ENCODE measurements around the gene ALDH16A1.
"Not testable (repeated sequence)": the region's sequence is repeated elsewhere in the genome, so short reads cannot be mapped to it uniquely, and the experiment has no call there.

The ALDH16A1 gene

DNA sequence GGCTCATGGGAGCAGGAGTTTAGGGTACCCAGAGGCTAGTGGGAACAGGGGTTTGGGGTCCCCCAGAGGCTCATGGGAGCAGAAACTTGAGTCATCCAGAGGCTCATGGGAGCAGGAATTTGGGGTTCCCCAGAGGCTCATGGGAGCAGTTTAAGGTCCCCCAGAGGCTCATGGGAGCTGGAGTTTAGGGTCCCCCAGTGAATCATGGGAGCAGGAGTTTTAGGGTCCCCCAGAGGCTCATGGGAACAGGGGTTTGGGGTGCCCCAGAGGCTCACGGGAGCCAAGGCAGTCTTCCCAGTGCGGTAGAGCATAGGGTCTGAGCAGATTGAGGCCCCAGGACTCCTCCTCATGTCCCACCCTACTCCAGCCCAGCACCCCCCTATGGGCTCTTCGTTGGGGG lies 12.3 kb downstream of the ALDH16A1 start:
- no peak for DNase-seq (ENCODE audit: low read depth)

DNA sequence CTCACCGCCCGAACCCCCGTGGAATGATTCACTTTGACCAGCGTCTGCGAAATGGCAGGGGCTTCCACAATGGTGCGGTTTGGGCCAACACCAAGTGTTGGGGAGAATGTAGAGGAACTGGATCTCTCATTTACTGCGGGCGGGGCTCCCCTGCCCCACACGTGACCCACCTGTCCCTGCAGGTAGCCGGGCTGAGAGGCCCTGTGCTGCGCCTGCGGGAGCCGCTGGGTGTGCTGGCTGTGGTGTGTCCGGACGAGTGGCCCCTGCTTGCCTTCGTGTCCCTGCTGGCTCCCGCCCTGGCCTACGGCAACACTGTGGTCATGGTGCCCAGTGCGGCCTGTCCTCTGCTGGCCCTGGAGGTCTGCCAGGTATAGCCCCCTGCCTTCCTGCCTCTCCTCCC lies 15.2 kb downstream of the ALDH16A1 start:
- DNase-seq (ENCODE audit: low read depth), result no peak

DNA sequence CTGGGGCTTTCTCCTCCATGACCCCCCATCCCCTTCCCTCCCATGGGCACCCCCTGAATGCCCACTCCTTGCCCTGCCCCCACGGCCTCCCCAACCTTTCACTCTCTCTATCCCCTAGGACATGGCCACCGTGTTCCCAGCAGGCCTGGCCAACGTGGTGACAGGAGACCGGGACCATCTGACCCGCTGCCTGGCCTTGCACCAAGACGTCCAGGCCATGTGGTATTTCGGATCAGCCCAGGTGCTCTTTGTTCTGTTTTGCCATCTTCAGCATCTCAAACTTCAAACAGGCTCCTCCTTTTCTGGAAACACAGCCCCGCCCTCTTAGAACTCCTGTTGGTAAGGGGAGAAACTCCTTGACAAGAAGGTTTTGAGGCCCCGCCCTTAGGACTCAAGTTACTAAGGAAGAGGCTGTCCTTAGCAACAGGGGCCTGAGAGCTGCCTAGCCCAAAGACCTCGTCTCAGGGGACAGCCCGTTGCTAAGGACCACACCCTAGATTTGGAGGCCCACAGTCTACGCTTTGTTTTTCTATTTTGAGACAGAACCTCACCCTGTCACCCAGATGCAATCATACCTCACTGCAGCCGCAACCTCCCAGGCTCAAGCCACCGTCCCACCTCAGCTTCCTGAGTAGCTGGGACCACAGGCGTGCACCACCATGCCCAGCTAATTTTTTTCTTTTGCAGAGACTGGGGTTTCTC lies 15.9 kb downstream of the ALDH16A1 start:
- DNase-seq (ENCODE audit: low read depth), result no peak

DNA sequence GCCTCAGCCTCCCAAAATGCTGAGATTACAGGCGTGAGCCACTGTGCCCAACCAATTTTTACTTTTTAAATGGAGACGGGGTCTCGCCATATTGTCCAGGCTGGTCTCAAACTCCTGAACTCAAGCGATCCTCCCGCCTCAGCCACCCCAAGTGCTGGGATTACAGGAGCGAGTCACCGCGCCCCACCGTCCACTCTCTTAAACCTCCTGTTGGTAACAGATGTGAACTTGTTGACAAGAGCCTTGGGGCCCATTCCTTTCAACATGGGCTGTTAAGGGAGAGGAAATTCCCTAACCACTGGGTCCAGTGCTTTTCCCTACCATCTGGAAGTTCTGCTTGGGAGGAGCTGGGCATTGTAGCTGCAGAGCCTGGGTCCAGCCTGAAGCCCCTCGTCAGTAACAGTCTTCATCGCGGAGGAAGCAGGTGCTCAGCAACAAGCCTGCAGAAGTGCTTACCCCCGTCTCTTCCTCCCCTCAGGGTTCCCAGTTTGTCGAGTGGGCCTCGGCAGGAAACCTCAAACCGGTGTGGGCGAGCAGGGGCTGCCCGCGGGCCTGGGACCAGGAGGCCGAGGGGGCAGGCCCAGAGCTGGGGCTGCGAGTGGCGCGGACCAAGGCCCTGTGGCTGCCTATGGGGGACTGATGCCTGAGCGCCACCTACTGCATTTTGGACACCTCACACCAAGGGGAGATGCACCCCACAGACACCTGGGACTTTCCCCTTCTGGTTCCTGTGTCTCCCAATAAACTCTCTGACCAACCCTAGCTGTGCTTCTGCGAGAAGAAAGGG lies 17.0 kb downstream of the ALDH16A1 start:
- no peak for DNase-seq (ENCODE audit: low read depth)

- no peak for DNase-seq (ENCODE audit: low read depth)
Measured at GRCh38 chr19:49470615-49470978, 17.6 kb downstream of the ALDH16A1 start.

GRCh38 chr19:49472936-49473335 lies 19.9 kb downstream of the ALDH16A1 start:
- DNase-seq (ENCODE audit: low read depth), result no peak

DNA sequence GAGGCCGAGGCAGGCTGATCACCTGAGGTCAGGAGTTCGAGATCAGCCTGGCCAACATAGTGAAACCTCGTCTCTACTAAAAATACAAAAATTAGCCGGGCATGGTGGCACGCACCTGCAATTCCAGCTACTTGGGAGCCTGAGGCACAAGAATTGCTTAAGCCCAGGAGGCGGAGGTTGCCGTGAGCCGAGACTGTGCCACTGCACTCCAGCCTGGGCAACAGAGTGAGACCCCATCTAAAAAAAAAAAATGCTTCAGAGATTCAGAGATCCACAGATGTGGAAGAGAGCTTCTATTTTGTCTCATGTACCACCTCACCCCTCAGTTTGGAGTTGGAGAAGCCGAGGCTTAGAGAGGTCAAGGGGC lies 20.5 kb downstream of the ALDH16A1 start:
- DNase-seq (ENCODE audit: low read depth), result not testable (repeated sequence)

- no peak for DNase-seq (ENCODE audit: low read depth)
Measured at GRCh38 chr19:49473868-49474541, 21.0 kb downstream of the ALDH16A1 start, which contains the start of gene FLT3LG. Gene FLT3LG (plus strand): TSS chr19:49474215. CDS start chr19:49474640, 425 bp downstream.

DNA sequence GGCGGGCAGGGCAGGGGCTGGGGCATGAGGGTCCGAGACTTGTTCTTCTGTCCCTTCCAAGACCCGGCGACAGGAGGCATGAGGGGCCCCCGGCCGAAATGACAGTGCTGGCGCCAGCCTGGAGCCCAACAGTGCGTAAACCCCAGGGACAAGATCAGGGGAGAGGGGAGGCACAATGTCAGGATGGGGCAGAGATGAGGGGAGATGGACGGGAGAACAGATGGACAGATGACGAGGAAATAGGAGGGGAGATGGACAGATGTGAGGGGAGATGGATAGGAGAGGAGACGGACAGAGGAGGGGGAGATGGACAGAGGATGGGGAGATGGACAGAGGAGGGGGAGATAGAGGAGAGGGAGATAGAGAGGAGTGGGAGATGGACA lies 21.5 kb downstream of the ALDH16A1 start:
- no peak for DNase-seq (ENCODE audit: low read depth)

DNA sequence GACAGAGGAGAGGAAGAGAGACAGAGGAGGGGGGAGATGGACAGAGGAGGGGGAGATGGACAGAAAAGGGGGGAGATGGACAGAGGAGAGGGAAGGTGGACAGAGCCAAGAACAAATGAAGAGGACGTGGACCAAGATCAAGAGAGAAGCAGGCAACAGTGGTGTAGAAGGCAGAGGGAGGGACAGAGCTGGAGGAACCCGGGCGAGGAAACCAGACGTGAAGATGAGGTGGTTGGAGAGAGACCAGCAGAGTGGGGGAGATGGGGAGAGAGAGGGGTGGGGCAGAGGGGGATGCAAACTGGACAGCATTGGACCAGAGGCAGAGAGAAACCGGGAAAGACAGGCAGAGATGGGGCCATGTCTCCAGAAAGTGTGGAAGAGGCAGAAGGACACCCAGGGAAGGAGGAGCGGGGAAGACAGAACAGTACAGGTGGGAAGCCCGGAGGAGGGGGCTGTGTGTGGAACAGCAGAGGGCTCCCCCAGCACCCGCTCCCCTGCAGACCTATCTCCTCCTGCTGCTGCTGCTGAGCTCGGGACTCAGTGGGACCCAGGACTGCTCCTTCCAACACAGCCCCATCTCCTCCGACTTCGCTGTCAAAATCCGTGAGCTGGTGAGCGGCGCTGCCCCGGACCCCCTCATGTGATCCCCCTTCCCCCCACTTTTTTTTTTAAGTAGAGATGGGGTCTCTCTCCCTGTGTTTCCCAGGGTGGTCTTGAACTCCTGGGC lies 22.3 kb downstream of the ALDH16A1 start:
- no peak for DNase-seq (ENCODE audit: low read depth)

GRCh38 chr19:49475995-49476880 lies 23.2 kb downstream of the ALDH16A1 start:
- DNase-seq (ENCODE audit: low read depth), result no peak

DNA sequence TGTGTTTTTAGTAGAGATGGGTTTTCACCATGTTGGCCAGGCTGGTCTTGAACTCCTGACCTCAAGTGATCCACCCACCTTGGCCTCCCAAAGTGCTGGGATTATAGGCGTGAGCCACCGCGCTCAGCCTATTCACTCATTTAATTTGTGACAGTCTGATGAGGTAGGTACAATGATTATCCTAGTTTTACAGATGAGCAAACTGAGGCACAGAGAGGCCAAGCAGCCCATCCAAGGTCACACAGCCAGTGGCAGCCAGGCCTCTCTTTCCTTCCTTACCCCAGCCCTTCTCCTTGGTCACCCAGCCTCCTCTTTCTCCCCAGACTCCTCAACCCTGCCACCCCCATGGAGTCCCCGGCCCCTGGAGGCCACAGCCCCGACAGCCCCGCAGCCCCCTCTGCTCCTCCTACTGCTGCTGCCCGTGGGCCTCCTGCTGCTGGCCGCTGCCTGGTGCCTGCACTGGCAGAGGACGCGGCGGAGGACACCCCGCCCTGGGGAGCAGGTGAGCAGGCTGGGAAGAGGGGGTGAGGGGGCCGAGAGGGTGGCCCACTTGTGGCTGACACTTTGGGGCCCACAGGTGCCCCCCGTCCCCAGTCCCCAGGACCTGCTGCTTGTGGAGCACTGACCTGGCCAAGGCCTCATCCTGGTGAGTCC lies 27.1 kb downstream of the ALDH16A1 start:
- no peak for DNase-seq (ENCODE audit: low read depth)

DNA sequence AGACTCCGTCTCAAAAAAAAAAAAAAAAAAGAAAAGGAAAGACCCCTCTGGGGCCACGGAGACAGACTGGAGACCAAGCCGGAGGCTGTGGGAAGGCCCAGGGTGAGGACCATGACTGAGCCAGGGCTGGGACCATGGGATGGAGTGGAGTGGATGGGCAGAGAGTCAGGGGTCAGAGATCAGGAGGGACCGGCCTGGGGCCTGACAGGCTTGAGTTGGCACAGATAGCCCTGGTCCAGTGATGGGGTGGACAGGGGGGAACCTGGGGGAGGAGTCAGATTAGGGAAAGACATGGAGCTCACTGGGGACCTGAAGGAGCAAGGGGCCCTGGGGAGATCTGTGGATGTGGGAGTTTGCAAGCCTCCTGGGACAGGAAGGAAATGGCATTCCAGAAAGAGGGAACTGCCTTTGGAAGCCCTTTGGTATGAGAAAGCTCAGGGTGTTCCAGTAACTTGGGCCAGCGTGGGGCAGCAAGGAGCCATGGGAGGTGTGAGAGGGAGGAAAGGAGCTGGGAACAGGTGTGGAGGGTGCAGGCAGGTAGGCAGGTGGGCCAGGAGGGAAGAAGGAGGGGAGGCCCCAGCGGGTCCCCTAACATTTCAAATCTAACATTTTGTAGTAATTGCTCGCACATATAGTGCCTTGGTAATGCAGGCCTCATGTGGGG lies 28.1 kb downstream of the ALDH16A1 start:
- no peak for DNase-seq (ENCODE audit: low read depth)

- no peak for DNase-seq (ENCODE audit: low read depth)
Measured at GRCh38 chr19:49486232-49486631, 33.2 kb downstream of the ALDH16A1 start.

DNA sequence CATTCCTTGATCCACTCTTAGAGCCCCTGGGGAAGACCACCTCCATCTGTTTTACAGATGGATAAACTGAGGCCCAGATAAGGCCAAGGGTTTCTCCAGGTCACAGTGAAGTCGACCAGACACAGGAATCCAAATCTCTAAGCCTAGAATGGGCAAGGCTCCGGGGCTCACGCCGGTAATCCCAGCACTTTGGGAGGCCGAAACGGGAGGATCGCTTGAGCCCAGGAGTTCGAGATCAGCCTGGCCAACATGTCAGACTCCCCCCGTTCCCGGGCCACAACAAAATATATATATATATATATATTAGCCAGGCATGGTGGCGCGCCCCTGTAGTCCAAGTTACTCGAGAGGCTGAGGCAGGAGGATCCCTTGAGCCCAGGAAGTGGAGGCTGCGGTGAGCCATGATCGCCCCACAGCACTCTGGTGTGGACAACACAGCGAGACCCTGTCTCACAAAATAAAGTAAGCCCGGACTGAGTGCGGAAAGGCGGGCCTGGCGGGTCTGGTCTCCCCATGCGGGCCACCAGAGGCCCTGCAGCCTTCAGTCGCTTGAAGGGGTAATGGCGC lies 33.8 kb downstream of the ALDH16A1 start:
- no peak for DNase-seq (ENCODE audit: low read depth)

DNA sequence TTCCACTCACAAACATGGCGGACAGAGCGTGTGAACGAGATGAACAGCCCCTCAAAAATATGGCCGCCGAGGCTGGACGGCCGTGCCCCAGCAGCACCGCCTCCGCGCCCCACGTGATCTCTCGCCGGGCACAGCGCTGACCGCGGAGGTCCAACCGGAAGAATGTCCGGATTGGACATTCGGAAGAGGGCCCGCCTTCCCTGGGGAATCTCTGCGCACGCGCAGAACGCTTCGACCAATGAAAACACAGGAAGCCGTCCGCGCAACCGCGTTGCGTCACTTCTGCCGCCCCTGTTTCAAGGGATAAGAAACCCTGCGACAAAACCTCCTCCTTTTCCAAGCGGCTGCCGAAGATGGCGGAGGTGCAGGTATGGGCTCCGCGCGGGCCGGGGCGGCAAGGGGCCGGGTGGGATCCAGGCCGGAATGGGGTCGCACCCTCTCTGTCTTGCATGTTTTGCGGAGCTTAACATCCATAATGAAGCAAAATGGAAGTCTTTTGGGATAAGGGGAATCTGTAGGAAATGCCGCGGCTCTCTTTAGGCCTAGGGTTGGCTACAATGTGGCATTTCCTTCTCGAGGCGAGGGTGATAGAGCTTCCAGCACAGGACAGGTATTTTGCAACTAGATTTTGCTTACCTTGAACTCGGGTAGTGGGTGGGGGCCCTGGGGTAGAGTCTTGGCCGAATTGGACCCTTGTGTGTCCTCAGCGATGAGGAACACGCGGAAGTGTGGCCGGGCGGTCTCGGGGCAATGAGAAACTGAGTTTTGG lies 34.4 kb downstream of the ALDH16A1 start, which contains the start of gene RPL13A:
Gene RPL13A, plus strand, starts transcription at position 332 of the 769 bp plus-strand sequence. Its CDS starts 22 bp downstream, at position 354.
- peak; percentile 93 for DNase-seq (ENCODE audit: low read depth)

GRCh38 chr19:49488046-49488862 lies 35.2 kb downstream of the ALDH16A1 start:
- DNase-seq (ENCODE audit: low read depth), result no peak
